IMR-90 (cell line): ENCODE measurements around the gene MTHFS. TPM values are rescaled to one million over a fixed set of nuclear protein-coding genes. Genes with fewer than 3 reads are reported as not detected.

ENCODE experiments used
- ATAC-seq: fragments of 200-7000 bp; cut with Tn5 transposase; 2 replicates; pipeline ENCODE4 v1.9.1; 2020; ENCODE audit warnings: low read depth, mild to moderate bottlenecking, moderate library complexity
- BruUV-seq: library from RNA; stranded (reverse); fragments of 400-500 nt; replicated peaks from 2 replicates; lab custom pipeline; 2021; lab: Mats Ljungman, UMichigan
- CTCF ChIA-PET: fragments of 300-600 bp; formaldehyde crosslinking; extraction: SDS; loops from one replicate; lab custom pipeline; 2021; ENCODE audit warnings: antibody characterized with exemption; lab: Yijun Ruan, JAX
- POLR2A ChIA-PET: fragments of 300-600 bp; sonication (Branson Sonifier 250); formaldehyde crosslinking; loops from one replicate; lab custom pipeline; 2022; ENCODE audit warnings: antibody characterized with exemption; ENCODE audit not compliant: unreplicated experiment; lab: Charles Lee
- DNase-seq: peaks from one replicate; pipeline ENCODE4 v3.0.0; 2013
- H2AFZ ChIP-seq: replicated peaks from 2 replicates; pipeline ENCODE3; 2013; ENCODE audit warnings: low read length, mild to moderate bottlenecking; ENCODE audit not compliant: poor library complexity
- H2AK5ac ChIP-seq: 2 replicates; pipeline ENCODE4 v1.6.1; 2013; ENCODE audit warnings: low read depth, low read length, inconsistent platforms
- H2AK9ac ChIP-seq: replicated peaks from 2 replicates; pipeline ENCODE3; 2013; ENCODE audit warnings: mild to moderate bottlenecking, low read depth, low read length, moderate library complexity; ENCODE audit not compliant: poor library complexity
- H2BK120ac ChIP-seq: 2 replicates; pipeline ENCODE4 v1.6.1; 2013; ENCODE audit warnings: low read depth, low read length, inconsistent platforms
- H2BK15ac ChIP-seq: 3 replicates; pipeline ENCODE4 v1.6.1; 2013; ENCODE audit warnings: low read depth, low read length, inconsistent platforms
- H2BK20ac ChIP-seq: 2 replicates; pipeline ENCODE4 v1.6.1; 2013; ENCODE audit warnings: low read depth, mild to moderate bottlenecking, inconsistent platforms, low read length, moderate library complexity
- H2BK5ac ChIP-seq: 2 replicates; pipeline ENCODE4 v1.6.1; 2013; ENCODE audit warnings: mild to moderate bottlenecking, low read depth, low read length, inconsistent platforms; ENCODE audit not compliant: poor library complexity, severe bottlenecking
- H3K14ac ChIP-seq: replicated peaks from 2 replicates; pipeline ENCODE4 v1.6.1; 2013; ENCODE audit warnings: low read depth, low read length, inconsistent platforms
- H3K18ac ChIP-seq: 2 replicates; pipeline ENCODE4 v1.6.1; 2013; ENCODE audit warnings: low read depth, low read length, control low read depth
- H3K23ac ChIP-seq: 2 replicates; pipeline ENCODE4 v1.6.1; 2013; ENCODE audit warnings: low read depth, low read length, inconsistent platforms
- H3K27ac ChIP-seq: 2 replicates; pipeline ENCODE4 v1.5.1; 2013; ENCODE audit warnings: mild to moderate bottlenecking, control low read depth, low read length; ENCODE audit not compliant: insufficient read depth
- H3K27me3 ChIP-seq: 2 replicates; pipeline ENCODE4 v1.6.1; 2013; ENCODE audit warnings: low read length; ENCODE audit not compliant: control insufficient read depth, insufficient read depth
- H3K36me3 ChIP-seq: 2 replicates; pipeline ENCODE4 v1.6.1; 2013; ENCODE audit warnings: low read length, mixed read lengths; ENCODE audit not compliant: control insufficient read depth, insufficient read depth
- H3K4ac ChIP-seq: 2 replicates; pipeline ENCODE4 v1.6.1; 2013; ENCODE audit warnings: low read depth, low read length, inconsistent platforms
- H3K4me1 ChIP-seq: 2 replicates; pipeline ENCODE4 v1.6.1; 2013; ENCODE audit warnings: low read length, mixed read lengths; ENCODE audit not compliant: control insufficient read depth, insufficient read depth
- H3K4me2 ChIP-seq: 2 replicates; pipeline ENCODE4 v1.6.1; 2013; ENCODE audit warnings: low read depth, mild to moderate bottlenecking, control low read depth, low read length, moderate library complexity
- H3K4me3 ChIP-seq: 2 replicates; pipeline ENCODE4 v1.5.1; 2013; ENCODE audit warnings: low read depth, mild to moderate bottlenecking, control low read depth, low read length, moderate library complexity; ENCODE audit not compliant: insufficient read depth
- H3K56ac ChIP-seq: 2 replicates; pipeline ENCODE4 v1.6.1; 2013; ENCODE audit warnings: low read length, inconsistent platforms; ENCODE audit not compliant: insufficient read depth; ENCODE audit errors: extremely low read depth
- H3K79me1 ChIP-seq, 2 experiments: 2 replicates each; pipeline ENCODE4 v1.6.1; 2013; ENCODE audit warnings: low read length in 2 of 2, inconsistent platforms in 1 of 2, low read depth in 1 of 2
- H3K9ac ChIP-seq: 2 replicates; pipeline ENCODE4 v1.6.1; 2013; ENCODE audit warnings: low read depth, low read length, control low read depth
- H3K9me1 ChIP-seq: 2 replicates; pipeline ENCODE4 v1.6.1; 2013; ENCODE audit warnings: low read length, inconsistent platforms; ENCODE audit not compliant: insufficient read depth
- H3K9me3 ChIP-seq: 2 replicates; pipeline ENCODE4 v1.6.1; 2013; ENCODE audit warnings: low read length; ENCODE audit not compliant: control insufficient read depth, insufficient read depth
- H4K20me1 ChIP-seq: 2 replicates; pipeline ENCODE4 v1.6.1; 2013; ENCODE audit warnings: low read length, inconsistent platforms; ENCODE audit not compliant: insufficient read depth
- H4K5ac ChIP-seq: 2 replicates; pipeline ENCODE4 v1.6.1; 2013; ENCODE audit warnings: mild to moderate bottlenecking, low read depth, low read length, control low read depth
- H4K8ac ChIP-seq, 2 experiments: 2 replicates each; pipeline ENCODE4 v1.6.1; 2013; ENCODE audit warnings: low read depth in 2 of 2, low read length in 2 of 2, control low read depth in 1 of 2, inconsistent platforms in 1 of 2
- H4K91ac ChIP-seq: 2 replicates; pipeline ENCODE4 v1.6.1; 2013; ENCODE audit warnings: low read depth, low read length, inconsistent platforms; ENCODE audit not compliant: insufficient read depth
- BHLHE40 ChIP-seq: fragments of 150-350 bp; IDR thresholded peaks from 2 replicates; pipeline ENCODE4 v1.6.1; 2016; ENCODE audit warnings: mild to moderate bottlenecking, low read depth, low read length
- CEBPB ChIP-seq: IDR thresholded peaks from 2 replicates; pipeline ENCODE4 v1.6.1; 2012; ENCODE audit warnings: low read depth, low read length, improper control_type of control experiment
- CHD1 ChIP-seq: IDR thresholded peaks from 2 replicates; pipeline ENCODE4 v1.6.1; 2012; ENCODE audit warnings: low read depth, low read length, improper control_type of control experiment
- CTCF ChIP-seq: conservative IDR thresholded peaks from 2 replicates; pipeline ENCODE4 v1.5.1; 2012; ENCODE audit warnings: mild to moderate bottlenecking, low read depth, low read length, improper control_type of control experiment
- ELK1 ChIP-seq: fragments of 150-350 bp; IDR thresholded peaks from 2 replicates; pipeline ENCODE4 v1.6.1; 2016; ENCODE audit warnings: low read depth, mild to moderate bottlenecking, low read length, moderate library complexity, borderline replicate concordance
- FOS ChIP-seq: fragments of 150-350 bp; IDR thresholded peaks from 2 replicates; pipeline ENCODE4 v1.6.1; 2016; ENCODE audit warnings: low read depth, low read length
- MAFK ChIP-seq: IDR thresholded peaks from 2 replicates; pipeline ENCODE4 v1.6.1; 2012; ENCODE audit warnings: low read depth, low read length, improper control_type of control experiment
- MAZ ChIP-seq: IDR thresholded peaks from 2 replicates; pipeline ENCODE4 v1.6.1; 2012; ENCODE audit warnings: low read depth, mild to moderate bottlenecking, low read length, improper control_type of control experiment, moderate library complexity, borderline replicate concordance
- MXI1 ChIP-seq: IDR thresholded peaks from 2 replicates; pipeline ENCODE4 v1.6.1; 2012; ENCODE audit warnings: low read depth, mild to moderate bottlenecking, low read length, moderate library complexity, borderline replicate concordance
- POLR2A ChIP-seq: IDR thresholded peaks from 2 replicates; pipeline ENCODE4 v1.6.1; 2012; ENCODE audit warnings: mild to moderate bottlenecking, low read depth, low read length
- RAD21 ChIP-seq: IDR thresholded peaks from 2 replicates; pipeline ENCODE4 v1.6.1; 2012; ENCODE audit warnings: low read length, improper control_type of control experiment
- RCOR1 ChIP-seq: IDR thresholded peaks from 2 replicates; pipeline ENCODE4 v1.6.1; 2012; ENCODE audit warnings: mild to moderate bottlenecking, low read length, improper control_type of control experiment; ENCODE audit not compliant: insufficient replicate concordance
- RFX5 ChIP-seq: IDR thresholded peaks from 2 replicates; pipeline ENCODE4 v1.8.0; 2012; ENCODE audit warnings: low read depth, mild to moderate bottlenecking, low read length, moderate library complexity
- SMC3 ChIP-seq: fragments of 150-350 bp; IDR thresholded peaks from 2 replicates; pipeline ENCODE4 v1.6.1; 2016; ENCODE audit warnings: low read depth, mild to moderate bottlenecking, antibody characterized with exemption, low read length, moderate library complexity
- USF2 ChIP-seq: fragments of 150-350 bp; IDR thresholded peaks from 2 replicates; pipeline ENCODE4 v1.6.1; 2017; ENCODE audit warnings: mild to moderate bottlenecking, antibody characterized with exemption, low read length, low read depth
- dilution Hi-C: fragments of 300-500 bp; cut with HindIII; formaldehyde crosslinking; loops from one replicate; pipeline ENCODE4 v1.14.3; 2018; ENCODE audit warnings: low sequenced_read_pairs; ENCODE audit not compliant: unreplicated experiment
- in situ Hi-C: fragments of 300-500 bp; cut with MboI; formaldehyde crosslinking; loops from 3 replicates; pipeline ENCODE4 v1.14.3; 2019; ENCODE audit warnings: low sequenced_read_pairs, inconsistent platforms, mixed read lengths
- intact Hi-C: fragments of 100-400 bp; cut with micrococcal nuclease; formaldehyde crosslinking; loops from 2 replicates; pipeline ENCODE4 v1.10.0; 2022
- polyA plus RNA-seq, 3 experiments: library from polyadenylated mRNA; depleted of rRNA; stranded (reverse); fragments of >200 nt; gene quantifications; 2 replicates each; pipeline ENCODE4 v1.2.3, GENCODE V29; 2012; ENCODE audit warnings: low replicate concordance in 1 of 3
- total RNA-seq: library from RNA; depleted of rRNA; stranded (reverse); fragments of >200 nt; gene quantifications from 2 replicates; pipeline ENCODE4 v1.2.3, GENCODE V29; 2012

The MTHFS gene
- total and polyA plus RNA-seq, 2 of the 4 experiments (the other 2 are of a cell fraction) = 5.5 to 6.3 TPM

- intact Hi-C loops = no loop called here
- Histone ChIP-seq H4K8ac (no peak overlapping the region), H3K4ac (no peak overlapping the region), H3K27ac (no peak overlapping the region), H3K79me1 (no peaks in the 10 kb centered on the region), H4K20me1 (no peaks in the 10 kb centered on the region), H2AK5ac (no peak overlapping the region), H4K5ac (no peak overlapping the region), H3K18ac (no peak overlapping the region), H3K27me3 (no peaks in the 10 kb centered on the region), H2BK120ac (no peak overlapping the region), H3K9ac (no peak overlapping the region), H3K9me3 (no peaks in the 10 kb centered on the region), H3K4me3 (no peak overlapping the region), H2BK15ac (no peak overlapping the region), H4K91ac (no peak overlapping the region), H2BK20ac (no peak overlapping the region), H3K36me3 (no peaks in the 10 kb centered on the region), H2AFZ (no peak overlapping the region), H2BK5ac (no peak overlapping the region), H3K56ac (no peak overlapping the region), H3K4me1 (no peaks in the 10 kb centered on the region), H3K9me1 (no peaks in the 10 kb centered on the region; the same call in 1 of the 2 replicates), H3K23ac (no peak overlapping the region), H3K14ac (no peak overlapping the region), H3K4me2 (no peak overlapping the region), H2AK9ac (no peak overlapping the region)
- TF ChIP-seq CHD1 (no peak), MAFK (no peak), CTCF (no peak), ELK1 (no peak), CEBPB (no peak), RCOR1 (no peak), RAD21 (no peak), USF2 (no peak), BHLHE40 (no peak), RFX5 (no peak), MAZ (no peak), FOS (no peak), SMC3 (no peak), POLR2A (no peak), MXI1 (no peak)
- CTCF ChIA-PET = no interaction called here
- POLR2A ChIA-PET = no interaction called here
- dilution Hi-C loops = no loop called here
- BruUV-seq = no TSS peak
- DNase-seq (no peak), ATAC-seq (no peak)
- in situ Hi-C loops = no loop called here
These were observed 76.6 kb downstream of the MTHFS start for GRCh38 chr15:79820176-79820575.
